GM21576 (cell line): ENCODE data around the gene SYDE1.

ENCODE experiments used
- ATAC-seq: cut with Tn5 transposase; IDR thresholded peaks from one replicate; pipeline ENCODE4 v1.9.1; 2021; ENCODE audit warnings: mild to moderate bottlenecking, moderate library complexity; ENCODE audit not compliant: unreplicated experiment

SYDE1 gene

DNA sequence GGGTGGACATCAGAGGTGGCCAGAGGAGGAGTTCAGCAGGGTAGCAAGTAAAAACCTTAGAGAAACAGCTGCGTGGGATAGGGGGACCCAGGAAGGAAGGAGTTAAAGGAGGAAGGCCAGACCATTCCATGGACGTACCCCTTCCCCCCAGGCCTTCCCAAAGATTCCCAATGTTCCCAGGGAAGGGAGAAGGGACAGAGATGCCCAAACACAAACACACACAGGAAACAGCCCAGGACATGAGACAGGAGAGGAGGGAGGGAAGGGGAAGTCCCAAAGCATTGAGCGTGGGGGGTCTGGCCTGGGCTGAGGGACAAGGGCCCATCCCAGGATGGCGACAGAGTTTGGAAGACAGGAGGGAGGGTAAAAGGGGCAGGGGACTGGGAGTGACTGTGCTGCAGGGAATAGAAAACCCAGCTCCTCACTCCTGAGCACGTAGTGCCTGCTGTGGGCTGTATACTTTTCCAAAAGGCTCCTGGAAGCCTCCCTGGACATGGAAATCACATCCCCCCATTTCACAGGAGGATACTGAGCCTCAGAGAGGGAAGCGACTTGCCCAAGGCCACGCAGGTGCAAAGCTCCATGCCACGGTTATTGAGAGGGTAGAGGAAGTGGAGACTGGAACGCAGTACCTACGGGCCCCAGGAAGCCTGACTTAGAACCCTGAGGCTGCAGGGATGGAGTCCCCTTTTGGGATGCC, 1.1 kb downstream of the SYDE1 start:
- no peak for ATAC-seq

DNA sequence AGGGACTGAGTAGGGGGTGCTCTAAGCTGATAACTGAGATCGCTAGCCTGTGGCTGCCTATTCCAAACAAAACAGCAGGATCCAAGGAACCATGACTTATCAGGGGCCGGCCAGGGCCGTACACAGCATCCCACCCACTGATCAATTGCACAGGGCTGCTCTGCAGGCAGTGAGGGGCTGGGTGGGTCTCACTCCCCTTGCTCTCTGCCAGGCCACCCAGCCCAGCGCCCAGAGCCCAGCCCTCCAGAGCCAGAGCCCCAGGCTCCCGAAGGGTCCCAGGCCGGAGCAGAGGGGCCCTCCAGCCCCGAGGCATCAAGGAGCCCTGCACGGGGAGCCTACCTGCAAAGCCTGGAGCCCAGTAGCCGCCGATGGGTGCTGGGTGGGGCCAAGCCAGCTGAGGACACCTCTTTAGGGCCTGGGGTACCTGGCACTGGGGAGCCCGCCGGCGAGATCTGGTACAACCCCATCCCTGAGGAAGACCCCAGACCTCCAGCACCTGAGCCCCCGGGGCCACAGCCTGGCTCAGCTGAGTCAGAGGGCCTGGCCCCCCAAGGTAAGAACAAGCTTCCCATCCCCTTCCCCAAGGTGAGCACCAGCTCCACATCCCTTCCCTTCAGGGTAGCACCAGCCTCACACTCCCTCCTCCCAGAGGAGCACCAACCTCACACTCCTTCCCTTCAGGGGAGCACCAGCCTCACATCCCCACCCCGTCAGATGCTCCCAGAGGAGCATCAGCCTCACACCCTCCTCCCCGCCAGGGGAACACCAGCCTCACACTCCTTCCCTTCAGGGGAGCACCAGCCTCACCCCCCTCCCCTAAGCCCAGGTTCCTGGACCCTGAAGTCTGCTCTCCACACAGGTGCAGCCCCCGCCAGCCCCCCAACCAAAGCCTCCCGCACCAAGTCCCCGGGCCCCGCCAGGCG, 1.9 kb downstream of the SYDE1 start:
- ATAC-seq, result no peak

DNA sequence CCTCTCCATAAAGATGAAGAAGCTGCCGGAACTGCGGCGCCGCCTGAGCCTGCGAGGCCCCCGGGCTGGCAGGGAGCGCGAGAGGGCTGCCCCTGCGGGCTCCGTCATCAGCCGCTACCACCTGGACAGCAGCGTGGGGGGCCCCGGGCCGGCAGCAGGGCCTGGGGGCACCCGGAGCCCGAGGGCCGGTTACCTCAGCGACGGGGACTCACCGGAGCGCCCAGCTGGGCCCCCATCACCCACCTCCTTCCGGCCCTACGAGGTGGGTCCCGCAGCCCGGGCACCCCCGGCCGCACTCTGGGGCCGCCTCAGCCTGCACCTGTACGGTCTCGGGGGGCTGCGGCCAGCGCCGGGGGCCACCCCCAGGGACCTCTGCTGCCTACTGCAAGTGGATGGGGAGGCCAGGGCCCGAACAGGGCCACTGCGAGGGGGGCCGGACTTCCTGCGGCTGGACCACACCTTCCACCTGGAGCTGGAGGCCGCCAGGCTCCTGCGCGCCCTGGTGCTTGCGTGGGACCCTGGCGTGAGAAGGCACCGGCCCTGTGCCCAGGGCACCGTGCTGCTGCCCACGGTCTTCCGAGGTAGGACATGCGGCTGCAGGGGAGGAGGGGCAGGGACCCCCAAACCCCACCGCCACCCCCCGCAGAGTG, 2.7 kb downstream of the SYDE1 start:
- ATAC-seq, result no peak

DNA sequence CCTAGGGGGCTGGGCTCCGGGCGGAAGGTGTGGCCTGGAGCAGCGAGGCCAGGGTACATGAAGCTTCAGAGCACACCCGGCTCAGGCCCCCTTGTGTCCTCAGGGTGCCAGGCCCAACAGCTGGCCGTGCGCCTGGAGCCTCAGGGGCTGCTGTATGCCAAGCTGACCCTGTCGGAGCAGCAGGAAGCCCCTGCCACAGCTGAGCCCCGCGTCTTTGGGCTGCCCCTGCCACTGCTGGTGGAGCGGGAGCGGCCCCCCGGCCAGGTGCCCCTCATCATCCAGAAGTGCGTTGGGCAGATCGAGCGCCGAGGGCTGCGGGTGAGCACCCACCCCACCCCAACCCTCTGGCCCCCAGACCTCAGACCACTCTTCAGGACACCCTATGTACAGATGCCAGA, 3.2 kb downstream of the SYDE1 start:
- ATAC-seq, result no peak

DNA sequence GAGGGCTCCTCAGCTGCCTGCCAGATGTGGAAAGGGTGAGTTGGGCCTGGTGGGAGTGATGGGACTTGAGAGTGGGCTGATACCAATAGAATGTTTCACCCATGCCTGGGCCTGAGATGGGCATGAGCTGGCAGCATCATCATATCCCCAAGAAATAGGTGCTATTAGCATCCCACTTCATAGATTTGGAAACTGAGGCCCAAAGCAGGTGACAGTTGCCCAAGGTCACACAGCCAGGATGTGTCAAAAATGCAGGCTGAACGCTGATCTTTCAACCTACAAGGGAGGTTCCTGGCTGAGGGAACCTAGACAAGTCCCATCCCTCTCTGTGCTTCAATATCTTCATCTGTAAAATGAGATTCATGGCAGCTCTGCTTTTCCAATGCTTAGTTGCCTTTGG, 4.6 kb downstream of the SYDE1 start:
- ATAC-seq, result no peak

DNA sequence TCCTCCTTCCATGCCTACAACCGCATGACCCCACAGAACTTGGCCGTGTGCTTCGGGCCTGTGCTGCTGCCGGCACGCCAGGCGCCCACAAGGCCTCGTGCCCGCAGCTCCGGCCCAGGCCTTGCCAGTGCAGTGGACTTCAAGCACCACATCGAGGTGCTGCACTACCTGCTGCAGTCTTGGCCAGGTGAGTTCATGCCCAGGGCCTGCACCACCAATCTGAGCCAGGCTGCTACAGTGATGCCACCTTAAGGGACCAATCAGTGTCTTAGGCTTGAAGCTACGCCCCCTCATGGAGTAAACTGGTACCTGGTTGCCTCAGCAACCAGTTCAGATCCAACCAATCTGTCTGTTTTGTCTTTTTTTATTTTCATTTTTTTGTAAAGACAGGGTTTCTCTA, 5.2 kb downstream of the SYDE1 start:
- no peak for ATAC-seq

DNA sequence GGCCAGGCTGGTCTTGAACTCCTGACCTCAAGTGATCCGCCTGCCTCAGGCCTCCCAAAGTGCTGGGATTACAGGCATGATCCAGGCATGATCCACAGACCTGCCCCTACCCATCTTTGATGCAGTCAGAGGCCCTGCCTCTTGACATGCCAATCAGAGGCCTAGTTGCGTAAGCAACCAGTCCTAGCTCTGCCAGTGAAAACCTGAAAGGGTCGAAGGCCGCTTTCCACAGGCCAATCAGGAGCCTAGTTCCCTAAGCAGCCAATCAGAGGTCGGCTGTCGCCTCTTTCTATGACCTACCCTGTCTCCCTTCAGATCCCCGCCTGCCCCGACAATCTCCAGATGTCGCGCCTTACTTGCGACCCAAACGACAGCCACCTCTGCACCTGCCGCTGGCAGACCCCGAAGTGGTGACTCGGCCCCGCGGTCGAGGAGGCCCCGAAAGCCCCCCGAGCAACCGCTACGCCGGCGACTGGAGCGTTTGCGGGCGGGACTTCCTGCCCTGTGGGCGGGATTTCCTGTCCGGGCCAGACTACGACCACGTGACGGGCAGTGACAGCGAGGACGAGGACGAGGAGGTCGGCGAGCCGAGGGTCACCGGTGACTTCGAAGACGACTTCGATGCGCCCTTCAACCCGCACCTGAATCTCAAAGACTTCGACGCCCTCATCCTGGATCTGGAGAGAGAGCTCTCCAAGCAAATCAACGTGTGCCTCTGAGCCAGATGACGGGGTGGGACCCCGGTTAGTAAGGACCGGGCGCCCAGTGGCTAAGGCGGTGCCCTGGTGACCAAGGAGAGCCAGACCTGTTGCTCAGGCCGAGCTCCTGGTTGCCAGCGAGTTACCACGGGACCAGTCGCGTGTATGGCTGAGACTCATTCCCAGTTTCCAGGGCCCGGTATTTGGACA, 6.3 kb downstream of the SYDE1 start:
- ATAC-seq, result no peak

DNA sequence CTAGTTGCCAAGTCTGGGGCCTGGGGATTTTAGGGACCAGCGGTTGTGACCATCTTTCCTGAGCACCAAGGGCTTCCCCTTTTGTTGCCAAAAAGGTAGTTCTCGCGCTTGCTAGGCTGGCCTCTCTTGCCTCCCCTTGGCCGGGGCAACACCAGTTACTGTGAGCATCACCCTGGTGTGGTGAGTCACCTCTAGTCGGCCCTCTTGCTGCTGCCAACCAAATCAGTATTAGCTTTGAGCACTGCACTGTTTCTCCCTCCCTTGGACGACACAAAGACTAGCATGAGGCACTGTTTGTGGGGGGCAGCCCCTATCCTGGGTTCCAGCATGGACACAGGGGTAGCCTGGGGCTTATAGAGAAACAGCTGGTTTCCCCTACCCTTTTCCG, 6.9 kb downstream of the SYDE1 start:
- no peak for ATAC-seq

DNA sequence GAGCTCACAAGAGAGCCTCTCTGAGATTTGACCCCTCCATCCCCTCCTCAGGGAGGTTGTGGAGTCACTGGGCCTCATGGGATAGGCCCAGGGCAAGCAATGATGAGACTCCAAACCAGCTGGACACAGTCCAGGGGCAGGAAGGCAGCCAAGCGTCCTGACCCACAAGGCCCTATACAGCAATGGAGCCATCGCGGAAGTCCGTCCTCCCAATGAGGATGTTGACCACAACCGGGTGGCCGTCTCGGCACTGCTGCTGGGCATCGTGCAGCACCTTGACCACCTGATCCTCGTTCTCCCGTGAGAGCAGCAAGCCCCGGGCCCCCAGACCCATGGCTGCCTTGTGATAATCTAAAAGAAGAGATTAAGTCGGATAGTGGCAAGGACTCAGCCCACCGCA, 7.9 kb downstream of the SYDE1 start:
- no peak for ATAC-seq

DNA sequence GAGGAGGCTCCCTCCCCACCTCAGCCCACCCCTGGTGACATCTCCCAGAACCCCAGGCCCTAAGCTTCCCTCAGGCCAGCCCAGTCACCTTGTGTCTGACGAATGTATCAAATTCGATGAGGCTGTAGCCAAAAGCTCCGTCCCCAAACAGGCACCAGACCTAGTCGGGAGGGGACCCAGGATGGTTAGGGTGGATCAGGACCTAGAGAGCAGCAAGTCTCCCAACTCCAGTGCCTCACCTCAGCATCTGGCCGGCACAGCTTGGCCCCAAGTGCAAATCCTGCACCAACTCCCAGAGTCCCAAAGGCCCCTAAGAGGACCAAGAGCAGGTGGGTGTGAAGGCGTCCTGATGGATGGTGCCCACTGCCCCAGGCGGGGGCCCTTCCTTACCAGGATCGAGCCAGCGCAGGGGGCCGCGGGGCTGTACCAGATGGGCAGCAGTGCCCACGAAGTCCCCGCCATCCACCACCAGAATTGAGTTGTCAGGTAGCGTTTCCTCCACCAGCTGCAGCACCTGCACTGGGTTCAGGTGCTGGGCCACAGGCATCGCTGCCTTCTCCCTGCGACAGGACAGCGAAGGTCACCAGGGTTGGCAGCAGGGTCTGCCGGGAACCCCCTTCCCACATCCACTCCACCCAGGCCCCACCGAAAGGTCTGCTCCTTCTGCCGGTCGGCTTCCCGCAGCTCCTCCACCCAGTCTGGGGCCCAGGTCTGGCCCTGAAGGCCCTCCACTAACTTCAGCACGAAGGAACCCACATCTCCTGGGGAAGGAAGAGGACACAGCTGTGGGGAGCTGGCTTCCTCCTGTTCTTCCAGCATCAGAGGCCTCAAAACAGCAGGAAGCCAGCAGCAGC, 8.8 kb downstream of the SYDE1 start:
- no peak for ATAC-seq

DNA sequence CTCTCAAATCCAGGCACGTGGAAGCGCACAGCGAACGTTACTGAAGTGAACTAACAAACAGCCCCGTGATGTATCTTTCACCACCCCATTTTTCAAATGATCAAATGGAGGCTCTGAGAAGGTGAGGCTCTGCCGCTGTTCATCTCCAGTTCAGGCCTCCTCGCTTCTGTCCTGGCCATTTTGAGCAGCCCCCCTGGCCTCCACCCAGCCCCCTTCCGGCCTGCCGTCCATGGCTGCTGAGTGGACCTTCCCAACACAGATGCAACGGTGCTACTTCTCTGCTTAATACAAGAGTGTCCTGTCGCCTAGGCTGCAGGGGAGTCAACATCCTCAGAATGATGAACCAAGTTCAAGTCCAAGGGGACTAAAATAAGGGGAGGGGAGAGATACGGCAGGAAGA, 9.7 kb downstream of the SYDE1 start:
- no peak for ATAC-seq

DNA sequence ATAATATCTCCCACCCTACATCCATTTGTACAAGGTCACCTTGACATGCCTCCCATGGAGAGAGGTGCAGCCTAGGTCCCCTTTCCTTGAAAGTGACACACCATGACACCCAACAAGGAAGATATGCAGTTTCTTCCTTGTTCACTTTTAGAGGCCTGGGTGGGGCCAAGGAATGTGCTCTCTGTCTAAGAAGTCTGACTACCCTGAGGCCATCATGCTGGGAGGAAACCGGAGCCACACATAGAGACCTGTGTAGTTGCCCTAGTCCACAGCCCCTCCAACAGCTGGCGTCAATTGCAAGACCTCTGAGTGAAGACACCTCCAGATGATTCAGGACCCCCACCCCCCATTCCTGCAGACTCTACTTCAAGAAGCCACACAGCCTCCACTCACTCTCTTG, 11.0 kb downstream of the SYDE1 start:
- ATAC-seq, result no peak

DNA sequence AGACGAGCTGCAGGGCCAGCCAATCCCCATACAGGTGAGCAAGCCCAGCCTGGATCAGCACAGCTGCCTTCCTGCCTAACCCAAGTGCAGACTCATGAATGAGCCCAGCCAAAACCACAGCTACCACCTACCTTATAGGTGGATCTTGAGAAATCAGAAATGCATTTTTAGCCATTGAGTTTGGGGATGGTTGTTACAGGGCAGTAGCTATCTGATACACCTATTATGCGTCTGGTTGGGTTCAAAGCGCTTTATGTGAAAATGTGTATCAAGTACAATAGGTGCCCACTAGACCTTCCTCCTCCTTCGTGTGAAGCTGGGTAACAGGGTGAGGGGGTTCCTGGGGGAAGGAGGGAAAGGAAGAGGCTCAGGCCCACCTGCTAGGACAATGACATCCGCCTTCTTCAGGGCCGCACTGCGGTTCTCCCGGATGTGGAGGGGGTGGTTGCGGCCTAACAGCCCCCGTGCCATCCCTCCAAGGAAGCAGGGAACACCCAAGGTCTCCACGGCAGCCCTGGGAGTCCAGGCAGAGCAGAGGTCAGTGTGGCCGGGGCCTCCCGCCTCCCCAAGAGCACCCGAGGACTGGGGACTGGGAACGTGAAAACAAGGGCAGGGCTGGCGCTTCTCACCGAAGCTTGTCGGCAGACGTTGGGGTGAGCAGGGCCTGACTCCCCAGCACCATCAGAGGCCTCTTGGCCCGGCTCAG, 11.7 kb downstream of the SYDE1 start:
- ATAC-seq, result no peak

DNA sequence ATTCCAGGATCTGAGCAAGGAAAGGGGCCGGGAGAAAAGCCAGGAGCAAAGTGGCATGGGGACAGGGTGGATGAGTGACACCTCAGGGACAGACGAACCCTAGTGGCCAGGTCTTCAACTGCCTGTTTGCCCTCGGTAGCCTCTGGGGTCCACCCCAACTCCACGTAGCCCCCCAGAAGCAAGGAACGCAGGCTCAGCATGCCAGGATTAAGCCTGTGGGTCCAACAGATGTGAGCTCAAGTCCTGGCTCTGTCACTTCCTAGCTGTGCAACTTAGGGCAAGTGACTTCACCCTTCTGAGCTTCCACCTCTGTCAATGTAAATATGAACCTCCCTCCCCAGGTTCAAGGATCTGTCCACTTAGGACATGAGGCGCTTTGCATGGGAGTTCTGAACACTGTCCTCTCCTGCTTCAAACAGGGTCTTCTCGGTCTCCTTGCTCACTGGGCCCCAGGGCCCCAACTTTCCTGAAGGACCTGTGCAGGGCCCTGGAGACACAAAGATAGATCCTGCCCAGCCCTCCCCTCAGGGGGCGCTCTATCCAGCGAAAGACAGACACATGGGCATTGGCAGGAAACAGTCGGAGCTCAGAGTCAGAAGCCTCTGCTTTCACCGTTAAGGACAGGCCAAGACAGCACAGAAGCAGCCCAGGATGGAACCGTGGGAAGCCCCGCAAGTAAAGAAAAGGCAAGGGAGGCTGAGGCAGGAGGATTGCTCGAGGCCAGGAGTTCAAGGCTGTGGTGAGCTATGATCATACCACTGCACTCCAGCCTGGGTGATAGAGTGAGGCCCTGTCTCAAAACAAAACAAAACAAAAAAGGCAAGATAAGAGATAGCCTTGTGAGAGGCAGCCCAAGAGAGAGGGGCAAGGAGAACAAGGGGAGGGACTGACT, 13.2 kb downstream of the SYDE1 start:
- no peak for ATAC-seq

DNA sequence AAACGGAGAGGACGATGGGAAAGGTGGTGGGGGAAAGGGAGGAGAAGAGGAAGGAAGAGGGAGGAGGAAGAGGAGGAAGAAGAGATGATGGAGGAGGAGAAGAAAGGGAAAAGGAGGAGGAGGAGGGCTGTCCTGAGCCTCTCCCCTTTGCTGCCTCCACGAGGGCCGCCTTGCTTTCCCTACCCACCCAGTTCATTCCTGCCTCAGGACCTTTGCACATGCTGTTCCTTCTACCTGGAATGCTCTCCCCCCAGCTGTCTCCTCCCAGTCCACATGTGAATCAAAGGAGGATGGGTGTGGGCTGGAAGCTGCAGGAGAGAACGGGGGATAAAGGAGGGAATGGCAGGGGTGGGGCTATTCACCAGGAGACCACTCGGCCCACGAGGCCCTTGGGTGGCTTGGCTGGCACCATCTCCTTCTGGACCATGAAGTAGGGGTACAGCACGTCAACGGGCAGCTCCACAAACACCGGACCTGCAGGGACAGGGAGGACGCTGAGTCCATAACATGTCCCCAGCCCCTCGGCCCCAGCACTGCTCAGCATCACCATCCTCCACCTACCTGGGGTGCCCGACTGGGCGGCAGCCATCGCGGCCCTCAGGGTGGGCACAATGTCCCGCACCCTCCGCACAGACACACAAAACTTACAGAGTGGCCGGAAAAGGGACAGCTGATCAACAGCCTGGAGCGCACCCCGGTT, 15.3 kb downstream of the SYDE1 start:
- no peak for ATAC-seq

DNA sequence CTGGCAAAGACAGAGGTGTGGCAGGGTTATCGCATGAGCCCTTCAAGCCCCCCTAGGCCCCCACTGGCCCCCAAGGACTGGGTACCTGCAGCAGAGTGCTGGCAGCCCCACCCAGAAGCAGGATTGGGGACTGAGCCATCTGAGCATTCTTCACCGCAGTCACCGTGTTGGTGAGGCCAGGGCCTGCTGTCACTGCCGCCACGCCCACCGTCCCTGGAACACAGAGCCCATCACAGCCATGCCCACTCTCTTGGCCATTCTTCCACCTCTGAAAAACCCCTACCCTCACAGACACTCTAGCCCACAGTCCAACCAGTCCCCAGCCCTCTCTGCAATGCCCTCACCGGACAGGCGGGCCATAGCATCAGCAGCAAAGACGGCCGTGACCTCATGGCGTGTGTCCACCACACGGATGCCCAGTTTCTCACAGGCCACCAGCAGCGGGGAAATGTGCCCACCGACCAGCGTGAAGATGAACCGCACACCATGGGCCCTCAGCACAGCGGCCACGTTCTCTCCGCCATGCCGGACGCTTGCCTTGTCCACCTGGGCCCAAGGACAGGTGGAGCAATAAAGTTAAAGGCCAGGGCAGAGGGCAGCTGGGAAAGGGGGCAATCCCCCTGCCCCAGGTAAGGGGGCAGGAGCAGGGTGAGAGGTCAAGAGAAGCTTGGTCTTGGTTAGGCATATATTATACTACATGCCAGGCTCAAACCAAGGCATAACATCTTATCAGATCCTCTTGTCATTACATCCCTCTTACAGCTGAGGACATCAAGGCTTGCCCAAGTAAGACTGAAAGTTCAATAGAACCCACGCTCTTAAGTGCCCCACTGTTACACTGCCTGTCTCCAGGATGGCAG, 16.1 kb downstream of the SYDE1 start:
- ATAC-seq, result no peak

DNA sequence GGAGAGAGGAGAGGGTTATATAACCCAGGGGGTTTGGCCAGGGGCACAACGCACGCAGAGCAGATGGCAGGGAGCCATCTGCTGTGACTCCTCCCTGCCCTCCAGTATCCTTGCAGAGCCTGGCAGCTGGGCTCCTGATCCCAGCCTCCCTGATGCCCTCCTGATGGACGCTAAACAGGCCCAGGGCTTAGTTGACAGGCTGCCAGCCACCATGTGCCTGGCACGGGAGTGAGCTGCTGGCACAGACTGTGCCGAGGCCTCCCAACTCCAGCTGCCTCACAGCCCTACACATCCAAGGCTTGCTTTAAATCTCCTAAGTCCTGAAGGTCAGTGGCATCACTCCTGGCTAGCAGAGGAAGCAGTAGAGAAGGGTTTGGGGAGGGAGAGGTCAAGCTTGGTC, 16.7 kb downstream of the SYDE1 start:
- no peak for ATAC-seq
